Measurements from ENCODE around the gene AGO1.

Gene AGO1

DNA sequence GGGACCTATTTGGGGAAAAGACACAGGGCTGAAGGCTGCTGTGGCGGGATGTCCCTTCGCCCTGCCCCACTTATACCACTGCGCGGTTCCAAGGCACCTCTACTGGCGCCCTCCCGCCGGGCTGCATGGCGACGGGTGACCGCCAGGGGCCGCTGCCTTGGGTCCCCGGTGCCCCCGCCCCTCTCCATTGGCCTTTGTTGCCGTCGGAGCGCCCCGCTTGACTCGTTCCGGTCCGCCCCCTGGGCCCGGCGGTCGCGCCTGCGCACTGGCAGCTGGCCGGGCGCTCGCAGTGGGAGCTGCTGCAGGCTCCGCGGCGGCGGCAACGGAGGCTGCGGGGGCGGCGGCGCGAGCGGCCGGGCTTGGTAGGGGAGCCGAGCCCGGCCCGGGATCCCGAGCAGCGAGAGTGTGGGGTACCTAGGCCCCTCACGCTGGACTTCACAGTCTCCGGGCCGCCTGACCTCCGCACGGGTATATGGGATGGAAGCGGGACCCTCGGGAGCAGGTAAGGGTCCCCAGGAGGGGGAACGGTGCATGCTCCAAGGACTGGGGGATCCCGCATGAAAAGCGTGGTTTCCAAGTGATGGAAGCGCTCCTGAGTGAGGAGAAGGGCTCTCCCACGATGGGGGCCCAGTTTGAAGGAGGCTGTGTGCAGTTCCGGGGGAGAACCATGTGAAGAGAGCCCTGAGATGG, at the start of gene AGO1:
Gene AGO1 (plus strand): TSS at position 265 of the 690 bp plus-strand sequence. CDS start 213 bp downstream, at position 478.
- DNase-seq (peak; percentile 99), ATAC-seq (peak; percentile 98)

DNA sequence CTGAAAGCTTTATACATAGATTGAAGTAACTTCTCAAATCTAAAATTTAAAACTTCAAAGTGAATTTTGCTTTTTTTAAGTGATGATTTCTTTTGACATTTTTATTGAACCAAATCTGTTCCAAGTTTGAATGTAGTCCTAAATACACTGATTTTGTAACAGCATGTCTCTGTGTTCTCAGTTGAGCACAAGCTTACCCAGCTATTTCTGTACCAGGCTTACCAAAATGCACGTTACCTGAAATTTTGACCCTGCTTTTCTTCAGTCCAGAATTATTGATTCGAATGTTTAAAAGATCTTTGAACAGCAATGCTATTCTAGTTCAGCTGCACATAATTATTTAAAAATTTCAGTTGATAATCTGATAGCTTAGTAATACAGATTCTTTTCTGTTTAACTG, 49.6 kb upstream of the AGO1 start:
- DNase-seq (no peak), ATAC-seq (no peak)

DNA sequence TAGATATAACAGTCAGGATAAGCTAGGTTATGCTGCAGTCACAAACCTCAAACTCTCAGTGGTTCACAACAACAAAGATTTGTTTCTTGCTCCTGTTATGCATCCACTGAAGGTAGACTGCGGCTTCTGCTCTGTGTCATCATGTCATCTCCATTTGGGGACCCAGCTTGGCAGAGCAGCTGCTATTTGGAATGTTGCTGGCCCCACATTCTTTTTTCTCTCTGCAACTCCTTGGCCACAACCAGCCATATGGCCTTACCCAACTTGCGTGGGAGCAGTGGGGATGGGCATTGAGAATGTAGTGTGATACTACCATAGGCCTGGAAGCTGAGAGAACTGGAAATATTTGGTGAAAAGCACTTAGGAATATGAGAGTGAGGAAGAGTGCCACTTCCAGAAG, 48.8 kb upstream of the AGO1 start:
- DNase-seq (no peak), ATAC-seq (no peak)

DNA sequence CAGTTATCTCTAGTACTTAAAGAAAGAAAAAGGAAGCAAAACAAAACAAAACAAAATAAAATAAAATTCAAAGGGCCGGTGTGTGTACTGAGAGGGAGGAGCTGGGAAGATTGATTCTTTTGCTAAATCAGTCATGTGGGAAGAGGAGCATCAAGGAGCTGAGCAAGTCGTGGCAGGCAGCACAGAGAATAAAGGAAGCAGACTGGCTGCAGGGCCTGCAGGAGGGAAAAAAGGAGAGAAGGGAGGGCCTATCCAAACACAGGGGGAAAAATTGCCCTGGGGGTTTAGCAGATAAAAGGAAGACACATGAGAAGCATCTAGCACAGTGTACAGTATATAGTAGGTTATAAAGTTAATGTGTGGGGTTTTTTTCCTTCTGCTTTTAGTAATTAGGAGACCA, 47.6 kb upstream of the AGO1 start:
- DNase-seq (no peak), ATAC-seq (no peak)

DNA sequence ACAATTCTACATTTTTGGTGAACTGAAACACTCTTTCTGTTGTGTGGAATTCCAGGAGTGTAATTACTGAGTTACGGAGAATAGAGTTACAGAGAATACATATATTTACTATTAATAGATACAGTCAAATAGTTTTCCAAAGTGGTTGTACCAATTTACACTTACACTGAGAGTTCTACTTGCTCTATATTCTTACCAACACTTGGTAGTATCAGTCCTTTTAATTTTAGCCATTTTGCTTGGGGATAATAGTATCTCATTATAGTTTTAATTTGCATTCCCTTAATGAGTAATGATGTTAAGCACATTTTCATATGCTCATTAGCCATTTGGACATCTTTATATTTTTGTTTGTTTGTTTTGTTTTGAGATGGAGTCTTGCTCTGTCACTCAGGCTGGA, 46.3 kb upstream of the AGO1 start:
- no peak for ATAC-seq
- no peak for DNase-seq

DNA sequence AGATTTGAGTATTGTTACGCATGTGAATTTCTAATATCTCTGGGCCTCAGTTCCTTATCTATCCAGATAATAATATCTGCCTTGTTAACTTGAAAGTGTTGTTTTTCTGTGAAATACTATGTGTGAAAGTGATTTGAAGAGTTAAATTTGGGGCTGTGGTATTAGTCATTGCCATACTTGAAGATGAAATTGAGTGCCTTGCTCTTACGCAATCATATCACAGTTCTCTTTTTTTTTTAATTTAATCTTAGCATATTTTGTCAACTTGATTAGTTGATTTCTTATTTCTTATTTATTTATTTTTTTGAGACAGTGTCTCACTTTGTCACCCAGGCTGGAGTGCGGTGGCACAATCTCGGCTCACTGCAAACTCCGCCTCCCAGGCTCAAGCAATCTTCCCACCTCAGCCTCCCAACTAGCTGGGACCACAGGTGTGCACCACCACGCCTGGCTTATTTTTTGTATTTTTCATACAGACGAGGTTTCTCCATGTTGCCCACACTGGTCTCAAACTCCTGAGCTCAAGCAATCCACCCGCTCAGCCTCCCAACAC, 44.2 kb upstream of the AGO1 start:
- ATAC-seq (no peak), DNase-seq (no peak)

DNA sequence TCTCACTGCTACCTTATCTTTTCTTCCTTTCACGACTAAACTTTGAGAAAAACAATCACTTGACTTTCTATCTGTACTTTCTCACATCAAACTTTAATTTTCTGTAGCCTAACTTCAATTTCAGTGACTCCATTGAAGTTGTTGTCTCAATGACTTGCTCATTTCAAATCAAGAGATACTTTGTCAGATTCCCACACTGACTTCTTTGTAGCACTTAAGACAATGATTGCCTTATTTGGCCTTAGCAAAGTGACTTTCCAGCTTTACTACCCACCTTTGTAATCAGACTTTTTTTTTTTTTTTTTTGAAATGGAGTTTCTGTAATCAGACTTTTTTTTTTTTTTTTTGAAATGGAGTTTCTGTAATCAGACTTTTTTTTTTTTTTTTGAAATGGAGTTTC, 38.2 kb upstream of the AGO1 start:
- no peak for DNase-seq
- no peak for ATAC-seq

DNA sequence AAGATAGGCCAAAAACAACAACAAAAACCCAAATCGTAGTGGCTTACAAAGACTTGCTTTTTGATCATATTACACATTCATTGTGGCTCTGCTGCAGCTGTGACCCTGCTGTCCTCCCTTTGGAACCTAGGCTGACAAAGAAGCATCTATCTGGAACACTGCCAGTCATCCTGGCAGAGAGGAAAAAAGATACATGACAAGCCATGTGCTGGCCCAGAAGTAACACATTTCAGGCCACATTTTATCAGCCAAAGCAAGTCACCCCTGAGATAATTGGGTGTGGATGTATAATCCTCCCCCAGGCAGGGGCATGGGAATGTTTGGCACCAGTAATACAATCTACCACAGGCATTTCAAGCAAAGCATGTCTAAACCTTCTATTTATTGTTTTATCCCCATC, 37.2 kb upstream of the AGO1 start:
- DNase-seq: no peak
- no peak for ATAC-seq

DNA sequence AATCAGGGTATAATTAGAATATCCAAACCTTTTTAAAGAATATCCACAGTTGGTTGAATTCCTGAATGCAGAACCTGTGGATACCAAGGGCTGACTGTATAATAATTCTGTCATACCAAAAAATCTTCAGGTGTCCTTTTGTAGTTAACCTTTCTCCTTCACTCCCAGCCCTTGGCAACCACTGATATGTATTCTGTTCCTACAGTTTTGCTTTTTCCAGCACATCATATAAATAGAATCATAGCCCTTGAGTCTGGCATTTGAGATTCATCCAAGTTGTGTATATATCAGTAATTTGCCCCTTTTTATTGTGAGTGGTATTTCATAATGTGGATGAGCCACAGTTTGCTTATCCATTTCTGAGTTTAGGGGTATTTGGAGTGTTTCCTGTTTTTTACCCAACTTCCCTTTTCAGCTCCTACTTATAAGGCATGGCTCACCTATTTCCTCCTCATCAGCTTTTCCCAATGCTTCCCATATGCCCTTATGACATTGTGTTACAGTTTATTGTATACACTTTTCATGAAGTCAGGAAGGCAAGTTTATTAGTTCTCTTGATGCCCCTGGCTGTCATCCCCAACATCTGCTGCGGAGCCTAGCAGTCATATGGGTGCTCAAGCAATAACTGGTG, 35.0 kb upstream of the AGO1 start:
- ATAC-seq (no peak), DNase-seq (no peak)

DNA sequence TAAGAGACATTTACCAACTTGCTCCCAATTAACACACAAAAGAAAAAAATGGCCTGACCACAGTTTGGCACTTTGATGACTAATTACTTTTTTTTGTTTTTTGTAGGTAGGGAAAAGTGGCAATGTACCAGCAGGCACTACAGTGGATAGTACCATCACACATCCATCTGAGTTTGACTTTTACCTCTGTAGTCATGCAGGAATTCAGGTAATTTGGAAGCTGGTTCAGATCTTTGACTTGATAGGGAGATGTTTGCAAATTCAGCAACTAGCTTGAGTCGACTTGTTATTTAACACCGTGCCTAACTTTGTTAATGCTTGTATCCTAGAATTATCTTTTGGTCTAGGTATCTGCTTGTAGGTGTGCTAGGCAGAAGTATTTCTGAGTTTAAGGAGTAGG, 33.0 kb upstream of the AGO1 start:
- ATAC-seq (no peak), DNase-seq (no peak)

DNA sequence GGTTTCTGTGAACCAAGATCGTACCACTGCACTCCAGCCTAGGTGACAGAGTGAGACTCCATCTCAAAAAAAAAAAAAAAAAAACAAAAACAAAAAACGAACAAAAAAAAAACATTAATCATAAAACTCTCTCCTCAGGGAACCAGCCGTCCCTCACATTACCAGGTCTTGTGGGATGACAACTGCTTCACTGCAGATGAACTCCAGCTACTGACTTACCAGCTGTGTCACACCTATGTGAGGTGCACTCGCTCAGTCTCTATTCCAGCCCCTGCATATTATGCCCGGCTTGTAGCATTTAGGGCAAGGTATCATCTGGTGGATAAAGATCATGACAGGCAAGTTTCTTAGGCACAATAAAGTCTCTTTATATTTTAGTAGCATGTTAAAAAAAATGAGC, 32.3 kb upstream of the AGO1 start:
- no peak for ATAC-seq
- no peak for DNase-seq

DNA sequence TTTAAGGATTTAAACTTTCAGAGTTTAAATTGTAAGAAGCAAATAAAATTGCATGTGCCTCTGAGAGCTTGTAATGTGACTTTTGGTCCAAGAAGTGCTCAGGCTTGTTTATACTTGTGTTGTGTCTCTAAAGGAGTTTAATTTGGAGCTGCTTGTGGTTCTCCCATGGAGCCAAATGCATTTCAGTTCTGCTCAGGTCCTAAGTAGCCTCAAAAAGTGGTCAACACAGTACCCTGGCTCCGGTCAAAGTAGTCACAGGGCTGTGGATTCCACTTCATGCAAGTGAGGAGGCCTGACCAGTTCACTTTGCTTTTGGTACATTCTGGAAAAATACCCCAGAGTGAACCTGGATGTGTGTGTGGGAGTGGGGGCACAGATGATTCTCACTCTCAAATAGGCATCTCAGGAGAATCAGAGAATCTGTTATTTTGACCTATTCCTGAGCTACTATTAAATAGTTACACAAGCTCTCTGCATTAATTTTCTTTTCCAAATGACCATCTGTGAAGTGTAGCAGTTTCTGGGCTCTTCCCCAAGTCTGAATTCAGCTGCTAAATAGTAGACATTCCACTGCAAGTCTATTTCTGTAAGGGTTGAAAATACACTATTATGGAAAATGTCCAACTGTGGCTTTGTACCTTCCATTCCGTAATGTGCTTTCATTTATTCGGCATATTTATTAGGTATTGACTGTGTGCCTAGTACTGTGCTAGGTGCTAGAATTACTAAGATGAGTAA, 31.7 kb upstream of the AGO1 start:
- ATAC-seq (no peak), DNase-seq (no peak)

DNA sequence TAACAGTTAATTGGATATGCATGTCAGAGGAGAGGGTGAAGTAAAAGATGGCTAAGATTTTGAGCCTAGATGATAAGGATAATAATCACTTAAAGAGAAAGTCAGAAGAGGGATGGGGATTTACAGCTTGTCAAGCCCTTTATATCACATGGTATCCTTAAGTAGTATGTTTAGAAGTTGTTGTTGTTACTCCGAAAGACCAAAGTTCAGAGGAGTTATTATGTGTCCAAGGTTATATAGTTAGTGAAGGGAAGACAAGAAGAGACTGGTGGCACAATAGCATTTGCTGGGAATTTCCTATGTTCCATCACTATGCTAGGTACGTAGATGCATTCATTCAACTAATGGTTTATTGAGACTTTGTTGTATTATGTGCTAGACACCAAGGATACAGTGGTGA, 30.8 kb upstream of the AGO1 start:
- ATAC-seq (no peak), DNase-seq (no peak)

DNA sequence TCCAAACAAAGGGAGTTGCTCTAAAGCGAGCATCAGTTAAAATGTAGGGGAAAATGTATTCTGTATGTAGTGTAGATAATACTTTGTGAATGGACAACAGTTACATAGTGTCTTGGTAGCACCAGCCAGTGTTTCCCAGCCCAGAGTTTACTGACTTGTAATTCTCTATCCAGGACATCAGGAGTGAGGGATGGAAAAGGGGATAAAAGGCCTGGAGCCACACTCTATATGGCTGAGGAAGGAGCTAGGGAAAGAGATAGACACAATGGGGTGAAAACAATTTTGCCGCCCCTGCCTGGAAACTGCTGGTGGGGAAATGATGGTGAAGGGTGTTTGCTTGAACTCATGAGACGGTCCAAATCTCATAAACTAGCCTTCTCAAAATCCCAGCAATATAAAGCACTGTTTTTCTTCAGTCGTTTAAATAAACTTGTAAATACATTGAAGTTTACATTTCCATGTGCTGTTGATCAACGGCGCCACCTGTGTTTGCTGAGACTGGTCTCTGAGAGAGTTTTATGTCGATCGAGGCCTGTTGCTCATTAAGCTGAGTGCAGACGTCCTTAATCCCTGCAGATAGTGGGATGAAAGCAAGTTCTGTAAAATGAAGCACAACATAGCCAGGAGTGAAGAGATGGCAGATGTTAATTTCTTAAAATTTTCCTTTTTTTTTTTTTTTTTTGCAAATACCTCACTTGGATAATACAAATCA, 27.9 kb upstream of the AGO1 start:
- ATAC-seq: no peak

DNA sequence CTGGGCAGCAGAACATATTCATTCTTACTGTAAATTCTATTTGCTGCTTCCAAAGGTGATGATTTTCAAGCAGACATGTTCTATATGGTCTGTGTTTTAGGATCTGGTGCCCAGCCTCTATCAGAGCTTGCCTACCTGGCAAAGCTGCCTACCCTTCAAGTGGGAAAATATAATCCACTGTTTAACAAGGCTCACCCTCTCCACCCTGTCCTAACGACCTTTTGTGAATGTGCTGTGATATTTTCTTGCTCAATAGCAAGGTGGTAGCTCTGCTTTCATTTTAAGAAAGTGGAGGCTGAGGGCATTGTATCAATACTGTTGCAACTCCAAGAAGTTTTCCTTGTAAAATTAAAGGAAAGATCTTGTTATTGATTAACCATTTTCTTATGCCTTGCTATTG, 26.0 kb upstream of the AGO1 start:
- DNase-seq (no peak), ATAC-seq (no peak)

More for the DNA sequence above, 27.9 kb upstream of the AGO1 start:
- DNase-seq: no peak

DNA sequence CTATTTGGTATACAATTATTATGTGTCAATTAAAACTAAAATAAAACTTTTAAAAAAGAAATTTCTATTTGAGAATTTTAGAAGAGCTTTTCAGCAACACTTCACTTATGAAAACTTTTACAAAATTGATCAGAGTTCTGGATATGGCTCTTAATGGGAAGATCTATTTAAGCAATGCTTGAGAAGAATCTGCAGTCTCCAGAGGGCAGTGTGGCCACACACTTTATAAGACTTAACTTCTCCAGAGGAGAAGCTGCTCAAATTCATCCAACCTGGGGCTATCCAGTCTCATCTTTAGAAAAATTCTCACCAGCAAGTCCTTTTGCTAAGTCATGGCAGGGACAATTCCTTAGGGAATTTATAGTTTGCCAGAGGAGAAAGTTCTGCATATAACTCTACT, 25.2 kb upstream of the AGO1 start:
- DNase-seq: no peak
- no peak for ATAC-seq

DNA sequence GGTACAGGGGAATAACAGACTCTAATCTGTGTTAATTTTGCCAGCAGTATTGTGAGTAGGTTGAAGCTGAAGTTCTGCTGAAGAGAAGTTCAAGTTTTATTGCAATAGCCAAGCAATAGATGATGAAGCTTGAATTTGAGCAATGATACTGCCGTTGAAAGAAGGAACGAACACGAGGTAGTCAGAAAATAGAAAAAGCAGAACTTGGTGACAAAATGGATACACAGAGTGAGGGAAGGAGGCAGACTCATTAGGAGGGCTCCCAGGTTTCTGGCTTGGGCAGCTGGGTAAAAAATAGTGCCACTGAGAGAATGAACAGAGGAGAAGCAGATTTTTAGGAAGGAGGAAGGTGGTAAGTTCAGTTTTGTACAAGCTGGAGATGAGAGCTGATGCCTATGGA, 22.3 kb upstream of the AGO1 start:
- DNase-seq (no peak), ATAC-seq (no peak)

DNA sequence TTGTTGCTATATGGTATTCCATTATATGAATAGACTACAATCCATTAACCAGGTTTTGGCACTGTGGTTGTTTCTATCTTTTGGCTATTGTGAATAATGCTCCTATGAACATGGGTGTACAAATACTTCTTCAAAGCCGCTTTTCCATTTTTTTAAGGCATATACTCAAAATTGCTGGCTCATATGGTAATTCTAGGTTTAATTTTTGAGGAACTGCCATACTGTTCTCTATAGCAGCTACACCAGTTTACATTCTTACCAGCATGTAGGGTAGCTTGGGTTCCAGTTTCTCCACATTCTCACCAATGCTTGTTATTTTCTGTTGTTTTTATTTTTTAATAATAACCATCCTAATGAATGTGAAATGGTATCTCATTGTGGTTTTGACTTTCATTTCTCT, 19.9 kb upstream of the AGO1 start:
- no peak for DNase-seq

DNA sequence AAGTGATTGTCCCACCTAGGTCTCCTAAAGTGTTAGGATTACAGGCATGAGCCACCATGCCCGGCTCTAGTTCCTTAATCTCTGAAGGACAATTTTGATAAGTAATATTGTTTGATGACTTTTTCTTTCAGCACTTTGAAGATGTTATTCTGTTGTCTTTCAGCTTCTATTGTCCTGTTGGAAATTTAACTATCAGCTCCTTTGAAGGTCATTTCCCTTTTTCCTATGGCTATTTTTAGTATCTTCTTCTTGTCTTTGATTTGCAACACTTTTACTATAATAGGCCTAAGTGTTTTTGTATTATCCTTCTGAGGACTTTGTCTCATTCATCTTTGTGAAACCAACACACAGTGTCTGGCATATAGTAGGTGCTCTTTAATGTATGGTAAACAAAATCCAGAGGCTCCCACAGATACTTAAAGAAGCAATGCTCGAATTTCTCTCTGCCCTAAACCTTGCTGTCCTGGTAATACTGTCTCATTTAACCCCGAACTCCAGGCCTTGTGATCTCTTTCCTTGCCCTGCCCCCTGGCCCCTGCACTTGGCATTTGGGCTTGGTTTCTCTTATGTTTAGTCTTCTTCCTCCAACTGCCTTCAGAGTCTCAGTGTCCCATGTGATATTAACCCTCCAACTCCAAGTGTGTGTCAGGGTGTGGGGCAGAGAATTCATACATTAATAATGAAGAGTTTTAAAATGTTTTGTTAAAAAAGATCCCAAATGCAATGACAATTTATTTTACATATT, 19.0 kb upstream of the AGO1 start:
- ATAC-seq: no peak
- no peak for DNase-seq

More for the DNA sequence above, 19.9 kb upstream of the AGO1 start:
- ATAC-seq: no peak

DNA sequence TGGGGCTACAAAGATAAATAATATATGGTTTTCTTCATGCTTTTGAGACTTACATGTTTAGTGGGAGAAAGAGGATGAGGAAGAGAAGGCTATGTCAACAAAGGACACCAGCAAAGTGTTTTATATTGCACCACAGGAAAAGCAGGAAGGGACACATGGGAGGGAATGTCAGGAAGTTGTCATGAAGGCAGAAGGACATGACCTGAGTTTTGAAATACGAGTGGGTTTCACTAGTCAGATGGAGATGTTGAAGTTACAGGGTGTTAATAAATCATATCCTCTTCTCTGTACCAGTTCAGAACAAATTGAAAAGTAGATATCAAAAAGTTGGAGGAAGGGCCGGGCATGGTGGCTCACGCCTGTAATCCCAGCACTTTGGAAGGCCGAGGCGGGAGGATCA, 18.2 kb upstream of the AGO1 start:
- DNase-seq: no peak
- no peak for ATAC-seq

DNA sequence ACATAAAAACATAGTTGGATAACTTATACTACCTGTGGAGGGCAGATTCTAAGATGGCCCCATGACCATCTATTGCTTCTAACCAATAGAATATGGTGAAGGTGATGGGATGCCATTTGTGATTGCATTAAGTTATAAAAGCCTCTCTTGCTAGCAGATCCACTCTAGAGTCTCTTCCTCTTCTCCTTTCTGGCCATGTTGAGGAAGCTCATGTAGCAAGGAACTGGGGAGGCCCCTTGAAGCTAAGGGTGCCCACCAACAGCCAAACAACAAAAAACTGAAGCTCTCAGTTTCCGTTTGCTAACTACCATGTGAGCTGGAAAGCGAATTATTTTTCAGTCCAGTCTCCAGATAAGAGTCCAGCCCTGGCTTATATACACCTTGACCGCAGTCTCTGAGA, 16.0 kb upstream of the AGO1 start:
- no peak for DNase-seq
- ATAC-seq: no peak
